Activated naive CD4-positive, alpha-beta T cell treated with Interleukin-2 at 50 U/mL for 16 hours (primary cell): ENCODE data around the gene NR4A1.

Experiments used
- DNase-seq: peaks from one replicate; pipeline ENCODE4 v3.0.0-alpha.2; 2020

Gene NR4A1

GRCh38 chr12:52050758-52051541 lies at the start of gene NR4A1:
NR4A1 (plus strand) TSS chr12:52051442; CDS start chr12:52054329, 2,887 bp downstream.
- peak; percentile 98 for DNase-seq

GRCh38 chr12:52003016-52003550 lies 48.2 kb upstream of the NR4A1 start:
- DNase-seq = no peak

- DNase-seq = no peak
Observed at GRCh38 chr12:52003591-52003990, 47.7 kb upstream of the NR4A1 start.

- DNase-seq = no peak
Observed at GRCh38 chr12:52004042-52004648, 47.1 kb upstream of the NR4A1 start.

- no peak for DNase-seq
Observed at GRCh38 chr12:52005218-52005902, 45.9 kb upstream of the NR4A1 start.

GRCh38 chr12:52005903-52006703 lies 45.1 kb upstream of the NR4A1 start:
- DNase-seq = no peak

- peak; percentile 82 for DNase-seq
Observed at GRCh38 chr12:52006726-52007157, 44.5 kb upstream of the NR4A1 start, which contains the start of gene TAMALIN. TAMALIN (plus strand) TSS chr12:52006946; CDS start chr12:52007020, 74 bp downstream.

- DNase-seq = peak; percentile 56
Observed at GRCh38 chr12:52007158-52007921, 43.9 kb upstream of the NR4A1 start.

GRCh38 chr12:52007982-52008510 lies 43.2 kb upstream of the NR4A1 start:
- DNase-seq = no peak

- no peak for DNase-seq
Observed at GRCh38 chr12:52009081-52009751, 42.0 kb upstream of the NR4A1 start.

- no peak for DNase-seq
Observed at GRCh38 chr12:52010152-52010622, 41.1 kb upstream of the NR4A1 start.

GRCh38 chr12:52010692-52011601 lies 40.3 kb upstream of the NR4A1 start:
- no peak for DNase-seq

- no peak for DNase-seq
Observed at GRCh38 chr12:52011602-52012214, 39.5 kb upstream of the NR4A1 start.

GRCh38 chr12:52013626-52014310 lies 37.5 kb upstream of the NR4A1 start:
- DNase-seq = no peak

- no peak for DNase-seq
Observed at GRCh38 chr12:52014567-52015530, 36.4 kb upstream of the NR4A1 start.

- no peak for DNase-seq
Observed at GRCh38 chr12:52015532-52016041, 35.7 kb upstream of the NR4A1 start.
